Measurements from ENCODE around the gene HAUS8.

HAUS8 gene

DNA sequence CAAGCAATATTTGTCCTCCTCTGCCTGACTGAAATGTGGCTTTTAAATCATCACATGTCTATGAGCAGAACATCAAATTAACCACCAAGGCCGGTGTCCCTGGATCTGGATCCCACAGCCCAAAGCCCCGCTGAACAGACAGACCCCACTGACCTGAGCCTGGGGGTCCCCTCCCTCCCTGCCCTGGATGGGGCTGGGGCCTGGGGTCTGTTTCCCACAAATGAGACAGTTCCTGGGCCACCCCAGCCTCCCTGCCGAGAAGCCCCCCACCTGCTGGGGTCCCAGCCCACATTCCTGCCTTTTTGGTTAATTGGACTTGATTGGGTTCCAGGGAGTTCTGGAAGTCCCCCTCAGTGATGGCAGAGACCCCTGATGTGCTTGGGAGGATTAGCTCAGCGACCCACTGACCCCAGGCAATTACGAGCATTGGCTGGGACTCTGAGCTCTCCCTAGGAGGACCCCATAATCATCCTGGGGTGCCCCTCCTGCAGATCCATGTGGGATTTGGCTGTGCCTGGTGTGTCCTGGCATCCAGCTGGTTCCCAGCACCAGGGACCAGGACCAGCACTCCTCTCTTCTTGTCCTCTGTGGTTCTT, 29.2 kb downstream of the HAUS8 start:
- in situ Hi-C loops (cut with HindIII; ENCODE audit: low pct_ligation_motif_present, low sequenced_read_pairs) = no loop called here
- Histone ChIP-seq H3K27ac (no peak overlapping the region), H3K4me3 (ENCODE audit: low read depth, low read length) (no peak overlapping the region), H3K27me3 (replicated peaks) (no peaks in the 10 kb centered on the region), H3K36me3 (replicated peaks) (no peaks in the 10 kb centered on the region)
- TF ChIP-seq, protein P1, sequence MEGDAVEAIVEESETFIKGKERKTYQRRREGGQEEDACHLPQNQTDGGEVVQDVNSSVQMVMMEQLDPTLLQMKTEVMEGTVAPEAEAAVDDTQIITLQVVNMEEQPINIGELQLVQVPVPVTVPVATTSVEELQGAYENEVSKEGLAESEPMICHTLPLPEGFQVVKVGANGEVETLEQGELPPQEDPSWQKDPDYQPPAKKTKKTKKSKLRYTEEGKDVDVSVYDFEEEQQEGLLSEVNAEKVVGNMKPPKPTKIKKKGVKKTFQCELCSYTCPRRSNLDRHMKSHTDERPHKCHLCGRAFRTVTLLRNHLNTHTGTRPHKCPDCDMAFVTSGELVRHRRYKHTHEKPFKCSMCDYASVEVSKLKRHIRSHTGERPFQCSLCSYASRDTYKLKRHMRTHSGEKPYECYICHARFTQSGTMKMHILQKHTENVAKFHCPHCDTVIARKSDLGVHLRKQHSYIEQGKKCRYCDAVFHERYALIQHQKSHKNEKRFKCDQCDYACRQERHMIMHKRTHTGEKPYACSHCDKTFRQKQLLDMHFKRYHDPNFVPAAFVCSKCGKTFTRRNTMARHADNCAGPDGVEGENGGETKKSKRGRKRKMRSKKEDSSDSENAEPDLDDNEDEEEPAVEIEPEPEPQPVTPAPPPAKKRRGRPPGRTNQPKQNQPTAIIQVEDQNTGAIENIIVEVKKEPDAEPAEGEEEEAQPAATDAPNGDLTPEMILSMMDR (IDR thresholded peaks at IDR 0.05; ENCODE audit: low read depth, low read length, missing control alignments) = no peak
- DNase-seq = no peak

DNA sequence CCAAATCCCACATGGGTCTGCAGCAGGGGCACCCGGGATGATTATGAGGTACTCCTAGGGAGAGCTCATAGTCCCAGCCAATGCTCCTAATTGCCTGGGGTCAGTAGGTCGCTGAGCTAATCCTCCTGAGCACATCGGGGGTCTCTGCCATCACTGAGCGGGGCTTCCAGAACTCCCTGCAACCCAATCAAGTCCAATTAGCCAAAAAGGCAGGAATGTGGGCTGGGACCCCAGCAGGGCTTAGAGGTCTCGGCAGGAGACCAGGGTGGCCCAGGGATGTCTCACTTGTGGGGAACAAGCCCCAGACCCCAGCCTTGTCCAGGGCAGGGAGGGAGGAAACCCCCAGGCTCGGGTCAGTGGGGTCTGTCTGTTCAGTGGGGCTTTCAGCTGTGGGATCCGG, 31.5 kb downstream of the HAUS8 start:
- TF ChIP-seq, protein P1 (IDR thresholded peaks at IDR 0.05; ENCODE audit: low read depth, low read length, missing control alignments) = no peak
- in situ Hi-C loops (cut with HindIII; ENCODE audit: low pct_ligation_motif_present, low sequenced_read_pairs) = no loop called here
- no peaks in the 10 kb centered on the region for H3K27me3 ChIP-seq (replicated peaks)
- H3K36me3 ChIP-seq (replicated peaks) = no peaks in the 10 kb centered on the region
- DNase-seq = no peak
- H3K4me3 ChIP-seq (ENCODE audit: low read depth, low read length) = no peak overlapping the region
- H3K27ac ChIP-seq = no peak overlapping the region

DNA sequence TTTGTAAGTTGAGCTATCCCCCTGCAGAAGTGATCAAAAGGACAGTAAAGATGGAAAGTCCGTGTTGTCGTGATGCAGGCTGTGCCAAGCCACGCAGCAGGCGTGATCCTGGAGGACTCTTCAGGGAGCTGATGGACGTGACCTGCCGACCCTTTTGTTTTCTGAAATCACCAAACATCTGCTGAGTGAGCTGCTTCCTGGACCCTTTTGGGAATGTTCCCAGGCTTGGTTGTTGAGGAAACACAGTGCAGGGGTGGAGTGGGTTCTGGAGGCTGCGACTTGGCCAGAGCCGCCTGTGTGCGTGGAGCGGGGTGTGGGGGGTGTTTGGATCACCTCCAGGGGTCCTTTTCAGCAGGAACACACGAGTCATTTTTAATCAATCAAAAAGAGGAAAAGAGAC, 33.3 kb downstream of the HAUS8 start:
- no peaks in the 10 kb centered on the region for H3K36me3 ChIP-seq (replicated peaks)
- in situ Hi-C loops (cut with HindIII; ENCODE audit: low pct_ligation_motif_present, low sequenced_read_pairs) = no loop called here
- DNase-seq = no peak
- H3K27me3 ChIP-seq (replicated peaks) = no peaks in the 10 kb centered on the region
- no peak overlapping the region for H3K27ac ChIP-seq
- TF ChIP-seq, protein P1 (IDR thresholded peaks at IDR 0.05; ENCODE audit: low read depth, low read length, missing control alignments) = no peak
- no peak overlapping the region for H3K4me3 ChIP-seq (ENCODE audit: low read depth, low read length)

DNA sequence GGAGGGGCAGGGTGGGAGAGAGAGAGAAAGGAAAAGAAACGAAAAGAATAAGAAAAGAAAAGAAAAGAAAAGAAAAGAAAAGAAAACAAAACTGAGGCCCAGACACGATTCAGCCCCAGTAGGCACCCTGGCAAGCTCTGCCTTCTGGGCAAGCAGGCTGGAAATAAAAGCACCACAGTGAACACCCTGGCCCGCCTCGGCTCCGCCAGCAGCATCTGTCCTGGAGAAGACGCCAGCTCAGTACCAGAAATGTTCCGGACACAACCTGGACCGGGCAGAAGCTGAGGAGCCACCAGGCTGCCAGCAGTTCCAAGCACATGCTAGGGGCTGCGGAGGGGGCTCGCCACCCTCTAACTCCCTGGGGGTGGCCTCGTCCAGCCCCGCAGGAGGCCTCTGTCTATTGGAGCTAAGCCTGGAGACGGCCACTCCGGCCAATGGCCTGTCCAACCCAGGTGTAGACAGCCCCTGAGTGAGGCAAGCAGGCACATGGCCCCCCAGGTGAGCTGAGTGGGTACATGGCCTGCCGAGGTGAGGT, 37.2 kb downstream of the HAUS8 start:
- no peak for DNase-seq

DNA sequence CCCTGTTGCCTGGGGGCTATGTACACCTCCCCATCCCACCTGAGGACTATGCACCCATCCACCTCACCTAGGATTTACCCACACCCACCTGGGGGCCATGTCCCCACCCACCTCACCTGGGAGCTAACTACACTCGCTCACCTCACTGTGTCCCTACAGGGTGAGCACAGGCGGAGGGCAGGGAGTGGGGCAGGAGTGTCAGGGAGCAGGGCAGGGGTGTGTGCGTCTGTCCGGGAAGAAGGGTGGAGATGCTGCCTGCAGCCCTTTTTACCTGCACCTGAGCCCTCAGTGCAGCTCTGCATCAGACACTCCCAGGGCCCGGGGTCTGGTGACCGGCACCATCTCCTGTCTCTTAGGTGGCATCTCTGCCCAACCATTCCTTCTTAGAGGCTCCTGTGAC, 38.1 kb downstream of the HAUS8 start:
- in situ Hi-C loops (cut with HindIII; ENCODE audit: low pct_ligation_motif_present, low sequenced_read_pairs) = no loop called here
- DNase-seq = no peak
- no peaks in the 10 kb centered on the region for H3K36me3 ChIP-seq (replicated peaks)
- TF ChIP-seq, protein P1 (IDR thresholded peaks at IDR 0.05; ENCODE audit: low read depth, low read length, missing control alignments) = no peak
- H3K4me3 ChIP-seq (ENCODE audit: low read depth, low read length) = no peak overlapping the region
- H3K27me3 ChIP-seq (replicated peaks) = no peaks in the 10 kb centered on the region
- no peak overlapping the region for H3K27ac ChIP-seq

More for the DNA sequence above, 37.2 kb downstream of the HAUS8 start:
- TF ChIP-seq, protein P1 (IDR thresholded peaks at IDR 0.05; ENCODE audit: low read depth, low read length, missing control alignments) = no peak
- H3K27me3 ChIP-seq (replicated peaks) = no peaks in the 10 kb centered on the region
- H3K36me3 ChIP-seq (replicated peaks) = no peaks in the 10 kb centered on the region
- in situ Hi-C loops (cut with HindIII; ENCODE audit: low pct_ligation_motif_present, low sequenced_read_pairs) = no loop called here
- H3K27ac ChIP-seq = no peak overlapping the region
- no peak overlapping the region for H3K4me3 ChIP-seq (ENCODE audit: low read depth, low read length)

DNA sequence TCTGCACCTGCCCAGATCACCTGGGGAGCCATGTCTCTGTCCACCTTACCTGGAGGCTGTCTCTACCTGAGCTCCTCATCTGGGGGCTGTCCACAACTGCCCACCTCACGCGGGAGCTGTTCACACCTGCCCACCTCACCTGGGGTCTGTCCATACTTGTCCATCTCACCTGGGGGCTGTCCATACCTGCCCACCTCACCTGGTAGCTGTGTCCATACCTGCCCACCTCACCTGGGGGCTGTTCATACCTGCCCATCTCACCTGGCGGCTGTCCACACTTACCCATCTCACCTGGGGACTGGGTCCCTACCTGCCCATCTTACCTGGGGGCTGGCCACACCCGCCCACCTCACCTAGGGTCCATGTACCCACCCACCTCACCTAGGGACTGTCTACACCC, 38.6 kb downstream of the HAUS8 start:
- DNase-seq = no peak
- no peak overlapping the region for H3K4me3 ChIP-seq (ENCODE audit: low read depth, low read length)
- no peak overlapping the region for H3K27ac ChIP-seq
- H3K27me3 ChIP-seq (replicated peaks) = no peaks in the 10 kb centered on the region
- TF ChIP-seq, protein P1 (IDR thresholded peaks at IDR 0.05; ENCODE audit: low read depth, low read length, missing control alignments) = no peak
- in situ Hi-C loops (cut with HindIII; ENCODE audit: low pct_ligation_motif_present, low sequenced_read_pairs) = no loop called here
- no peaks in the 10 kb centered on the region for H3K36me3 ChIP-seq (replicated peaks)

Measured in brain microvascular endothelial cell (primary cell).